Erythroblast (primary cell): ENCODE results near the gene SLC39A2.
A peak's percentile ranks its signal among the peaks of the same experiment; 100 is the strongest.
"Not testable (repeated sequence)": the region's sequence is repeated elsewhere in the genome, so short reads cannot be mapped to it uniquely, and the experiment has no call there.

Experiments used
- DNase-seq, 2 experiments: peaks; one replicate each; lab custom pipeline; 2025; lab: John Stamatoyannopoulos, UW
- GATA1 ChIP-seq: IDR thresholded peaks from 2 replicates; pipeline ENCODE4 v1.6.1; 2011; ENCODE audit warnings: low read depth, mild to moderate bottlenecking, control low read depth, low read length, moderate library complexity
- POLR2A ChIP-seq: IDR thresholded peaks from 2 replicates; pipeline ENCODE4 v1.6.1; 2011; ENCODE audit warnings: mild to moderate bottlenecking, low read length

Gene SLC39A2

GRCh38 chr14:21040370-21040925 lies 41.4 kb downstream of the SLC39A2 start:
- TF ChIP-seq POLR2A (no peak), GATA1 (no peak)
- DNase-seq: no peak

GRCh38 chr14:21040941-21041340 lies 41.8 kb downstream of the SLC39A2 start:
- DNase-seq: not testable (repeated sequence)

- peak; percentile 14 to 27 for DNase-seq
- TF ChIP-seq POLR2A (no peak), GATA1 (no peak)
These were observed 42.8 kb downstream of the SLC39A2 start, which contains the start of gene RNASE7 for GRCh38 chr14:21041676-21042433. TSS of gene RNASE7 (plus strand) at chr14:21042362. CDS start at chr14:21042993, 631 bp downstream.

- no peak for DNase-seq
These were observed 43.8 kb downstream of the SLC39A2 start for GRCh38 chr14:21042918-21043317.

GRCh38 chr14:21043387-21043973 lies 44.4 kb downstream of the SLC39A2 start:
- DNase-seq: no peak
- no peak for TF ChIP-seq GATA1
- no peak for TF ChIP-seq POLR2A

More at GRCh38 chr14:21042918-21043317, 43.8 kb downstream of the SLC39A2 start:
- no peak for TF ChIP-seq POLR2A
- no peak for TF ChIP-seq GATA1

GRCh38 chr14:21043974-21044618 lies 45.0 kb downstream of the SLC39A2 start:
- TF ChIP-seq POLR2A: no peak
- TF ChIP-seq GATA1: no peak
- peak; percentile 48 to 52 for DNase-seq

- DNase-seq: no peak
- TF ChIP-seq GATA1 (no peak), POLR2A (no peak)
These were observed 48.3 kb downstream of the SLC39A2 start for GRCh38 chr14:21047378-21047781.

- no peak for TF ChIP-seq POLR2A
- TF ChIP-seq GATA1: no peak
- DNase-seq: no peak
These were observed 49.5 kb downstream of the SLC39A2 start for GRCh38 chr14:21048638-21049037.

- no peak for TF ChIP-seq GATA1
- DNase-seq: no peak
These were observed 50.2 kb downstream of the SLC39A2 start for GRCh38 chr14:21049271-21049673.

GRCh38 chr14:21050597-21050996 lies 51.5 kb downstream of the SLC39A2 start:
- no peak for DNase-seq
- TF ChIP-seq GATA1 (no peak), POLR2A (no peak)
